GM19025 (cell line): ENCODE results near the gene R3HDM1.

Source experiments
- ATAC-seq: cut with Tn5 transposase; IDR thresholded peaks from one replicate; pipeline ENCODE4 v1.9.1; 2021; ENCODE audit warnings: mild to moderate bottlenecking, low read depth, moderate library complexity; ENCODE audit not compliant: unreplicated experiment

R3HDM1 gene

DNA sequence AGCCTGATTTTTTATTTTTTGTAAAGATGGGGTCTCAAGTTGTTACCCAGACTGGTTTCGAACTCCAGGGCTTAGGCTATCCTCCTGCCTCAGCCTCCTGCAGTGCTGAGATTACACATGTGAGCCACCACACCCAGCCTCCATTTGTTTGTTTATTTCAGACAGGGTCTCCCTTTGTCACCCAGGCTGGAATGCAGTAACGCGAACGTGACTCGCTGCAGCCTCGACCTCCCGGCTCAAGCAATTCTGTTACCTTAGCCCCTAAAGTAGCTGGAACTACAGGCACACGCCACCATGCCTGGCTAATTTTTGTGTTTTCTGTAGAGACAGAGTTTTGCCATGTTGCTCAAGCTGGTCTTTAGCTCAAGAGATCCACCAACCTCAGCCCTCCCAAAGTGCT, 237.6 kb downstream of the R3HDM1 start:
- ATAC-seq, result no peak

GRCh38 chr2:135773319-135773718, 242.0 kb downstream of the R3HDM1 start:
- ATAC-seq, result no peak

GRCh38 chr2:135773917-135774316, 242.6 kb downstream of the R3HDM1 start:
- no peak for ATAC-seq
